ENCODE data around the gene DCDC2C.

DNA sequence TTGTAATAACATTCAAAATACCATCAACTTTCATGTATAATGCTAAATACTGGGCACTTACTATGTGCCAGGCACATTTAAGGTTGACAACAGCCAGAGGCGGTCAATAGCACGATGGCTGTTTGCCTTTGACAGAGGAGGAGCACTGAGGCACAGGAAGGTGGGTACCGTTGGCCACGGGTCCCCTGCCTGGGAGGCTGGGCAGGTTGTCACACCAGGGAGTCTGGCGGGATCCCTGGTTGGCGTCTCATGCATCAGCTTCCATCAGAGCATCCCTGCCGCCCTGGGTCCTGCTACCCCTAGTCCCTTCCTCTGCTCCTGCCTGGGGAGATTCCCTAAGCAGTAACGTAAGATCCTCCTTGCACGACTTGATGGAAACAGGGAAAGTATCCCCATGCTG, 25.9 kb upstream of the DCDC2C start:
- TF ChIP-seq MAX (IDR thresholded peaks at IDR 0.05) = no peak
- TF ChIP-seq, protein P1, sequence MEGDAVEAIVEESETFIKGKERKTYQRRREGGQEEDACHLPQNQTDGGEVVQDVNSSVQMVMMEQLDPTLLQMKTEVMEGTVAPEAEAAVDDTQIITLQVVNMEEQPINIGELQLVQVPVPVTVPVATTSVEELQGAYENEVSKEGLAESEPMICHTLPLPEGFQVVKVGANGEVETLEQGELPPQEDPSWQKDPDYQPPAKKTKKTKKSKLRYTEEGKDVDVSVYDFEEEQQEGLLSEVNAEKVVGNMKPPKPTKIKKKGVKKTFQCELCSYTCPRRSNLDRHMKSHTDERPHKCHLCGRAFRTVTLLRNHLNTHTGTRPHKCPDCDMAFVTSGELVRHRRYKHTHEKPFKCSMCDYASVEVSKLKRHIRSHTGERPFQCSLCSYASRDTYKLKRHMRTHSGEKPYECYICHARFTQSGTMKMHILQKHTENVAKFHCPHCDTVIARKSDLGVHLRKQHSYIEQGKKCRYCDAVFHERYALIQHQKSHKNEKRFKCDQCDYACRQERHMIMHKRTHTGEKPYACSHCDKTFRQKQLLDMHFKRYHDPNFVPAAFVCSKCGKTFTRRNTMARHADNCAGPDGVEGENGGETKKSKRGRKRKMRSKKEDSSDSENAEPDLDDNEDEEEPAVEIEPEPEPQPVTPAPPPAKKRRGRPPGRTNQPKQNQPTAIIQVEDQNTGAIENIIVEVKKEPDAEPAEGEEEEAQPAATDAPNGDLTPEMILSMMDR (IDR thresholded peaks at IDR 0.05) = no peak
- TF ChIP-seq GATA3 (IDR thresholded peaks at IDR 0.05; ENCODE audit: borderline replicate concordance) = no peak
- TF ChIP-seq, protein P2, sequence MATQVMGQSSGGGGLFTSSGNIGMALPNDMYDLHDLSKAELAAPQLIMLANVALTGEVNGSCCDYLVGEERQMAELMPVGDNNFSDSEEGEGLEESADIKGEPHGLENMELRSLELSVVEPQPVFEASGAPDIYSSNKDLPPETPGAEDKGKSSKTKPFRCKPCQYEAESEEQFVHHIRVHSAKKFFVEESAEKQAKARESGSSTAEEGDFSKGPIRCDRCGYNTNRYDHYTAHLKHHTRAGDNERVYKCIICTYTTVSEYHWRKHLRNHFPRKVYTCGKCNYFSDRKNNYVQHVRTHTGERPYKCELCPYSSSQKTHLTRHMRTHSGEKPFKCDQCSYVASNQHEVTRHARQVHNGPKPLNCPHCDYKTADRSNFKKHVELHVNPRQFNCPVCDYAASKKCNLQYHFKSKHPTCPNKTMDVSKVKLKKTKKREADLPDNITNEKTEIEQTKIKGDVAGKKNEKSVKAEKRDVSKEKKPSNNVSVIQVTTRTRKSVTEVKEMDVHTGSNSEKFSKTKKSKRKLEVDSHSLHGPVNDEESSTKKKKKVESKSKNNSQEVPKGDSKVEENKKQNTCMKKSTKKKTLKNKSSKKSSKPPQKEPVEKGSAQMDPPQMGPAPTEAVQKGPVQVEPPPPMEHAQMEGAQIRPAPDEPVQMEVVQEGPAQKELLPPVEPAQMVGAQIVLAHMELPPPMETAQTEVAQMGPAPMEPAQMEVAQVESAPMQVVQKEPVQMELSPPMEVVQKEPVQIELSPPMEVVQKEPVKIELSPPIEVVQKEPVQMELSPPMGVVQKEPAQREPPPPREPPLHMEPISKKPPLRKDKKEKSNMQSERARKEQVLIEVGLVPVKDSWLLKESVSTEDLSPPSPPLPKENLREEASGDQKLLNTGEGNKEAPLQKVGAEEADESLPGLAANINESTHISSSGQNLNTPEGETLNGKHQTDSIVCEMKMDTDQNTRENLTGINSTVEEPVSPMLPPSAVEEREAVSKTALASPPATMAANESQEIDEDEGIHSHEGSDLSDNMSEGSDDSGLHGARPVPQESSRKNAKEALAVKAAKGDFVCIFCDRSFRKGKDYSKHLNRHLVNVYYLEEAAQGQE (IDR thresholded peaks at IDR 0.05) = no peak
- no peak for TF ChIP-seq POLR2AphosphoS2 (conservative IDR thresholded peaks at IDR 0.05; ENCODE audit: low read length)
- no peak for TF ChIP-seq POLR2A (IDR thresholded peaks at IDR 0.05; ENCODE audit: low read length)
- TF ChIP-seq USF2 (IDR thresholded peaks at IDR 0.05) = no peak
- TF ChIP-seq BHLHE40 (IDR thresholded peaks at IDR 0.05; ENCODE audit: low read depth, low read length) = no peak
- no peak for TF ChIP-seq KDM1A (IDR thresholded peaks at IDR 0.05; ENCODE audit: low read depth)
- no peak for TF ChIP-seq CEBPB (IDR thresholded peaks at IDR 0.05)

Measured in A549 (cell line).